A549 (cell line): ENCODE data around the gene CTCFL.
"Not testable (repeated sequence)": the region's sequence is repeated elsewhere in the genome, so short reads cannot be mapped to it uniquely, and the experiment has no call there.

ENCODE experiments used
- CHD2 ChIP-seq: fragments of 150-350 bp; IDR thresholded peaks from 2 replicates; pipeline ENCODE4 v1.6.1; 2014; ENCODE audit warnings: low read length; ENCODE audit not compliant: partially characterized antibody
- HDAC2 ChIP-seq: fragments of 200-600 bp; sonication (generic); IDR thresholded peaks from 2 replicates; pipeline ENCODE4 v1.6.1; 2016
- RAD21 ChIP-seq, 2 experiments: fragments of >200 bp in 1 of 2; sonication (Bioruptor Twin) in 1 of 2; formaldehyde crosslinking in 1 of 2; IDR thresholded peaks in 1 of 2; conservative IDR thresholded peaks in 1 of 2; 2 replicates in 1 of 2; 3 replicates in 1 of 2; pipeline ENCODE4 v1.6.1; 2012 to 2018; ENCODE audit warnings: inconsistent platforms in 1 of 2

- not testable (repeated sequence) for TF ChIP-seq RAD21 (conservative IDR thresholded peaks at IDR 0.05 in 1 of 2, IDR thresholded peaks at IDR 0.05 in 1 of 2); HDAC2; CHD2
These were observed 36.7 kb downstream of the CTCFL start for GRCh38 chr20:57488277-57488676.
